MCF 10A (cell line): ENCODE results near the gene HSP90AA1. TPM values are rescaled to one million over a fixed set of nuclear protein-coding genes. Genes with fewer than 3 reads are reported as not detected.
"Not testable (repeated sequence)": the region's sequence is repeated elsewhere in the genome, so short reads cannot be mapped to it uniquely, and the experiment has no call there.

Experiments used
- BruUV-seq: library from RNA; stranded (reverse); fragments of 400-500 nt; replicated peaks from 2 replicates; lab custom pipeline; 2021; lab: Mats Ljungman, UMichigan
- CTCF ChIA-PET: fragments of 300-600 bp; sonication (Branson Sonifier 250); formaldehyde crosslinking; extraction: SDS; loops from one replicate; lab custom pipeline; 2021; ENCODE audit warnings: antibody characterized with exemption, inconsistent platforms; lab: Yijun Ruan, JAX
- POLR2A ChIA-PET: fragments of 300-600, 350-650 bp; sonication (Branson Sonifier 250); formaldehyde crosslinking; extraction: SDS; loops from one replicate; lab custom pipeline; 2020; ENCODE audit warnings: antibody characterized with exemption, inconsistent platforms; lab: Yijun Ruan, JAX
- DNase-seq: peaks from one replicate; pipeline ENCODE4 v3.0.0-alpha.2; 2018; ENCODE audit not compliant: unreplicated experiment
- H3K27ac Mint-ChIP-seq: one replicate; pipeline ENCODE4 v1.8.0; 2022; ENCODE audit warnings: mild to moderate bottlenecking, low read depth, mixed read lengths; ENCODE audit not compliant: unreplicated experiment
- H3K27me3 Mint-ChIP-seq: one replicate; pipeline ENCODE4 v1.8.0; 2022; ENCODE audit warnings: mixed read lengths; ENCODE audit not compliant: insufficient read depth, unreplicated experiment
- H3K36me3 Mint-ChIP-seq: one replicate; pipeline ENCODE4 v1.8.0; 2022; ENCODE audit warnings: mild to moderate bottlenecking, moderate library complexity, mixed read lengths; ENCODE audit not compliant: insufficient read depth, unreplicated experiment
- H3K4me1 Mint-ChIP-seq: one replicate; pipeline ENCODE4 v1.8.0; 2022; ENCODE audit warnings: mixed read lengths; ENCODE audit not compliant: insufficient read depth, unreplicated experiment
- H3K4me3 Mint-ChIP-seq: one replicate; pipeline ENCODE4 v1.8.0; 2022; ENCODE audit warnings: mild to moderate bottlenecking, moderate library complexity, mixed read lengths; ENCODE audit not compliant: unreplicated experiment
- H3K9me3 Mint-ChIP-seq: one replicate; pipeline ENCODE4 v1.8.0; 2022; ENCODE audit warnings: mixed read lengths; ENCODE audit not compliant: unreplicated experiment
- CTCF ChIP-seq: fragments of 200-600 bp; IDR thresholded peaks from one replicate; pipeline ENCODE4 v1.8.0; 2022; ENCODE audit warnings: antibody characterized with exemption, mild to moderate bottlenecking; ENCODE audit not compliant: unreplicated experiment
- intact Hi-C: fragments of 100-400 bp; cut with micrococcal nuclease; formaldehyde crosslinking; loops from 2 replicates; pipeline ENCODE4 v1.14.1; 2022
- total RNA-seq: library from RNA; stranded (reverse); gene quantifications from 2 replicates; pipeline ENCODE4 v1.2.3, GENCODE V29; 2022

Gene HSP90AA1
- total RNA-seq, 1 experiment from 2014 or later = 296 TPM

GRCh38 chr14:102120888-102121287, 34.0 kb upstream of the HSP90AA1 start:
- Mint-ChIP-seq H3K36me3 (no peaks in the 10 kb centered on the region), H3K27me3 (no peaks in the 10 kb centered on the region), H3K27ac (no peak overlapping the region), H3K9me3 (no peaks in the 10 kb centered on the region), H3K4me3 (no peak overlapping the region), H3K4me1 (peaks cover 8% of the 10 kb centered on the region)
- no peak for TF ChIP-seq CTCF
- intact Hi-C loops = no loop called here
- ChIA-PET POLR2A (no interaction called here), CTCF (interaction anchor here (1.7 kb wide), 1 partner anchor 24 kb away, joined by 7 read pairs; no protein-coding TSS in a partner anchor)
- no TSS peak for BruUV-seq
- DNase-seq = no peak

GRCh38 chr14:102117852-102118251, 31.0 kb upstream of the HSP90AA1 start:
- intact Hi-C loops = no loop called here
- H3K36me3 Mint-ChIP-seq = no peaks in the 10 kb centered on the region
- H3K4me3 Mint-ChIP-seq = no peak overlapping the region

GRCh38 chr14:102116361-102117180, 29.7 kb upstream of the HSP90AA1 start:
- Mint-ChIP-seq H3K36me3 (no peaks in the 10 kb centered on the region), H3K4me1 (no peaks in the 10 kb centered on the region), H3K27ac (no peak overlapping the region), H3K9me3 (no peaks in the 10 kb centered on the region), H3K27me3 (no peaks in the 10 kb centered on the region), H3K4me3 (no peak overlapping the region)
- POLR2A ChIA-PET = no interaction called here
- no TSS peak for BruUV-seq
- DNase-seq = no peak
- CTCF ChIA-PET = interaction anchor here (1.0 to 1.4 kb wide), 2 partner anchors 20 to 156 kb away, joined by 3 to 4 read pairs; no protein-coding TSS in a partner anchor
- intact Hi-C loops = no loop called here
- TF ChIP-seq CTCF = no peak

More at GRCh38 chr14:102117852-102118251, 31.0 kb upstream of the HSP90AA1 start:
- Mint-ChIP-seq H3K27ac (no peak overlapping the region), H3K4me1 (no peaks in the 10 kb centered on the region), H3K9me3 (no peaks in the 10 kb centered on the region), H3K27me3 (no peaks in the 10 kb centered on the region)
- DNase-seq = no peak
- ChIA-PET CTCF (interaction anchor here (1.0 to 1.4 kb wide), 2 partner anchors 21 to 157 kb away, joined by 3 to 4 read pairs; no protein-coding TSS in a partner anchor), POLR2A (no interaction called here)
- no TSS peak for BruUV-seq
- no peak for TF ChIP-seq CTCF

- DNase-seq = no peak
- intact Hi-C loops = no loop called here
- no peak for TF ChIP-seq CTCF
- Mint-ChIP-seq H3K36me3 (no peaks in the 10 kb centered on the region), H3K4me1 (no peaks in the 10 kb centered on the region), H3K27me3 (no peaks in the 10 kb centered on the region), H3K4me3 (no peak overlapping the region), H3K27ac (no peak overlapping the region), H3K9me3 (peaks cover 8% of the 10 kb centered on the region)
- ChIA-PET CTCF (interaction anchor here (0.7 to 2.9 kb wide), 3 partner anchors 12 to 16 kb away, joined by 3 to 10 read pairs (median 4); no protein-coding TSS in a partner anchor), POLR2A (interaction anchor here (1.0 kb wide), 1 partner anchor 49 kb away, joined by 3 read pairs; no protein-coding TSS in a partner anchor)
- no TSS peak for BruUV-seq
These were observed 24.3 kb upstream of the HSP90AA1 start for GRCh38 chr14:102111101-102111500.

- BruUV-seq, H3K27me3 Mint-ChIP-seq, intact Hi-C loops, POLR2A ChIA-PET, H3K36me3 Mint-ChIP-seq, DNase-seq, H3K4me1 Mint-ChIP-seq, H3K4me3 Mint-ChIP-seq, H3K27ac Mint-ChIP-seq, H3K9me3 Mint-ChIP-seq: not testable (repeated sequence)
- CTCF ChIA-PET = interaction anchor here (2.3 kb wide), 1 partner anchor 12 kb away, joined by 7 read pairs; no protein-coding TSS in a partner anchor
These were observed 22.5 kb upstream of the HSP90AA1 start for GRCh38 chr14:102109332-102109731.
